OCI-LY7 (cell line): ENCODE data around the gene S1PR1. TPM values are rescaled to one million over a fixed set of nuclear protein-coding genes. Genes with fewer than 3 reads are reported as not detected.
A peak's percentile ranks its signal among the peaks of the same experiment; 100 is the strongest.

Experiments used
- BruUV-seq: library from RNA; stranded (reverse); fragments of 400-500 nt; replicated peaks from 2 replicates; lab custom pipeline; 2021; lab: Mats Ljungman, UMichigan
- CTCF ChIA-PET: fragments of 300-600 bp; sonication (Branson Sonifier 250); formaldehyde crosslinking; loops from one replicate; lab custom pipeline; 2022; ENCODE audit warnings: antibody characterized with exemption; ENCODE audit not compliant: unreplicated experiment; lab: Charles Lee
- POLR2A ChIA-PET: fragments of 300-600 bp; sonication (Branson Sonifier 250); formaldehyde crosslinking; loops from one replicate; lab custom pipeline; 2022; ENCODE audit warnings: antibody characterized with exemption; lab: Charles Lee
- DNase-seq: peaks from one replicate; pipeline ENCODE4 v3.0.0-alpha.2; 2015; ENCODE audit warnings: low spot score
- H2AFZ ChIP-seq: fragments of 200-600 bp; sonication (generic), shearing (Covaris generic); 2 replicates; pipeline ENCODE4 v1.6.1; 2014; ENCODE audit warnings: mild to moderate bottlenecking, antibody characterized with exemption, low read length, moderate library complexity
- H3K27ac ChIP-seq: fragments of 200-600 bp; sonication (generic); 2 replicates; pipeline ENCODE4 v1.5.1; 2014; ENCODE audit warnings: mixed run types, low read depth, mild to moderate bottlenecking, moderate library complexity, low read length, inconsistent platforms; ENCODE audit not compliant: poor library complexity, severe bottlenecking
- H3K36me3 ChIP-seq: fragments of 200-600 bp; sonication (generic); 2 replicates; pipeline ENCODE4 v1.6.1; 2014; ENCODE audit warnings: mild to moderate bottlenecking, antibody characterized with exemption, low read length, moderate library complexity, mixed read lengths; ENCODE audit not compliant: insufficient read depth
- H3K4me1 ChIP-seq: fragments of 200-600 bp; sonication (generic); 2 replicates; pipeline ENCODE4 v1.5.1; 2014; ENCODE audit warnings: mild to moderate bottlenecking, low read length; ENCODE audit not compliant: insufficient read depth, poor library complexity, severe bottlenecking
- H3K4me2 ChIP-seq: fragments of 200-600 bp; sonication (generic); 2 replicates; pipeline ENCODE4 v1.6.1; 2014; ENCODE audit warnings: mild to moderate bottlenecking, low read length
- H3K4me3 ChIP-seq: fragments of 200-600 bp; sonication (generic); 2 replicates; pipeline ENCODE4 v1.5.1; 2014; ENCODE audit warnings: mild to moderate bottlenecking, low read depth, low read length; ENCODE audit not compliant: poor library complexity, severe bottlenecking
- H3K79me2 ChIP-seq: fragments of 200-600 bp; sonication (generic); 2 replicates; pipeline ENCODE4 v1.6.1; 2016; ENCODE audit warnings: low read depth, mild to moderate bottlenecking, low read length, moderate library complexity, mixed read lengths; ENCODE audit not compliant: insufficient read depth
- H3K9me2 ChIP-seq: fragments of 200-600 bp; sonication (generic); 2 replicates; pipeline ENCODE4 v1.6.1; 2016; ENCODE audit warnings: mild to moderate bottlenecking, low read length, mixed read lengths; ENCODE audit not compliant: insufficient read depth
- H3K9me3 ChIP-seq: fragments of 200-600 bp; sonication (generic); 2 replicates; pipeline ENCODE4 v1.6.1; 2014; ENCODE audit warnings: mild to moderate bottlenecking, mixed run types, low read length, mixed read lengths
- H4K20me1 ChIP-seq: fragments of 200-600 bp; sonication (generic); 2 replicates; pipeline ENCODE4 v1.6.1; 2014; ENCODE audit warnings: mild to moderate bottlenecking, antibody characterized with exemption, low read length, moderate library complexity, mixed read lengths; ENCODE audit not compliant: insufficient read depth
- EZH2phosphoT487 ChIP-seq: fragments of 200-600 bp; sonication (generic); IDR thresholded peaks from 2 replicates; pipeline ENCODE4 v1.6.1; 2018; ENCODE audit warnings: low read depth, borderline replicate concordance, mild to moderate bottlenecking, mixed run types, antibody characterized with exemption, low read length, moderate library complexity, mixed read lengths
- intact Hi-C: fragments of 100-400 bp; cut with micrococcal nuclease; formaldehyde crosslinking; loops from one replicate; pipeline ENCODE4 v1.10.0; 2022; ENCODE audit not compliant: unreplicated experiment
- total RNA-seq, 2 experiments: library from RNA; depleted of rRNA in 1 of 2; stranded (reverse); fragments of >200 nt in 1 of 2; shearing (Covaris generic) in 1 of 2; gene quantifications; 2 replicates each; pipeline ENCODE4 v1.2.3, GENCODE V29; 2014 to 2022
- TF ChIP-seq, protein P1 (sequence below): fragments of 200-600 bp; sonication (generic); conservative IDR thresholded peaks from 2 replicates; pipeline ENCODE4 v1.5.1; 2014; ENCODE audit warnings: mild to moderate bottlenecking, antibody characterized with exemption, low read length, moderate library complexity, mixed read lengths

Gene S1PR1
- total RNA-seq, 2 experiments from 2014 or later, result 0.41 TPM; not detected in 1

DNA sequence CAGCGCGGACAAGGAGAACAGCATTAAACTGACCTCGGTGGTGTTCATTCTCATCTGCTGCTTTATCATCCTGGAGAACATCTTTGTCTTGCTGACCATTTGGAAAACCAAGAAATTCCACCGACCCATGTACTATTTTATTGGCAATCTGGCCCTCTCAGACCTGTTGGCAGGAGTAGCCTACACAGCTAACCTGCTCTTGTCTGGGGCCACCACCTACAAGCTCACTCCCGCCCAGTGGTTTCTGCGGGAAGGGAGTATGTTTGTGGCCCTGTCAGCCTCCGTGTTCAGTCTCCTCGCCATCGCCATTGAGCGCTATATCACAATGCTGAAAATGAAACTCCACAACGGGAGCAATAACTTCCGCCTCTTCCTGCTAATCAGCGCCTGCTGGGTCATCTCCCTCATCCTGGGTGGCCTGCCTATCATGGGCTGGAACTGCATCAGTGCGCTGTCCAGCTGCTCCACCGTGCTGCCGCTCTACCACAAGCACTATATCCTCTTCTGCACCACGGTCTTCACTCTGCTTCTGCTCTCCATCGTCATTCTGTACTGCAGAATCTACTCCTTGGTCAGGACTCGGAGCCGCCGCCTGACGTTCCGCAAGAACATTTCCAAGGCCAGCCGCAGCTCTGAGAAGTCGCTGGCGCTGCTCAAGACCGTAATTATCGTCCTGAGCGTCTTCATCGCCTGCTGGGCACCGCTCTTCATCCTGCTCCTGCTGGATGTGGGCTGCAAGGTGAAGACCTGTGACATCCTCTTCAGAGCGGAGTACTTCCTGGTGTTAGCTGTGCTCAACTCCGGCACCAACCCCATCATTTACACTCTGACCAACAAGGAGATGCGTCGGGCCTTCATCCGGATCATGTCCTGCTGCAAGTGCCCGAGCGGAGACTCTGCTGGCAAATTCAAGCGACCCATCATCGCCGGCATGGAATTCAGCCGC, 2.5 kb downstream of the S1PR1 start:
- Histone ChIP-seq H3K9me2 (no peaks in the 10 kb centered on the region), H3K27ac (no peak overlapping the region), H4K20me1 (0 out of 2 replicates have a peak, but pooled peaks cover 6% of the 10 kb centered on the region), H2AFZ (no peak overlapping the region), H3K9me3 (no peaks in the 10 kb centered on the region), H3K4me1 (peaks cover 38% of the 10 kb centered on the region), H3K79me2 (no peaks in the 10 kb centered on the region), H3K4me2 (no peak overlapping the region; the same call in 1 of the 2 replicates), H3K36me3 (no peaks in the 10 kb centered on the region), H3K4me3 (no peak overlapping the region)
- CTCF ChIA-PET, result interaction anchor here (0.5 kb wide), 1 partner anchor 223 kb away, joined by 3 read pairs; no protein-coding TSS in a partner anchor
- POLR2A ChIA-PET, result interaction anchor here (0.6 to 1.2 kb wide), 5 partner anchors 8 to 324 kb away, joined by 3 to 6 read pairs (median 3); partner anchors contain the start of gene DPH5
- no peak for DNase-seq
- intact Hi-C loops, result loop anchor here (2.0 to 5.0 kb wide), 3 partner anchors 49 to 312 kb away; no protein-coding TSS in a partner anchor
- BruUV-seq, result no TSS peak
- no peak for TF ChIP-seq EZH2phosphoT487
- TF ChIP-seq, protein P1, sequence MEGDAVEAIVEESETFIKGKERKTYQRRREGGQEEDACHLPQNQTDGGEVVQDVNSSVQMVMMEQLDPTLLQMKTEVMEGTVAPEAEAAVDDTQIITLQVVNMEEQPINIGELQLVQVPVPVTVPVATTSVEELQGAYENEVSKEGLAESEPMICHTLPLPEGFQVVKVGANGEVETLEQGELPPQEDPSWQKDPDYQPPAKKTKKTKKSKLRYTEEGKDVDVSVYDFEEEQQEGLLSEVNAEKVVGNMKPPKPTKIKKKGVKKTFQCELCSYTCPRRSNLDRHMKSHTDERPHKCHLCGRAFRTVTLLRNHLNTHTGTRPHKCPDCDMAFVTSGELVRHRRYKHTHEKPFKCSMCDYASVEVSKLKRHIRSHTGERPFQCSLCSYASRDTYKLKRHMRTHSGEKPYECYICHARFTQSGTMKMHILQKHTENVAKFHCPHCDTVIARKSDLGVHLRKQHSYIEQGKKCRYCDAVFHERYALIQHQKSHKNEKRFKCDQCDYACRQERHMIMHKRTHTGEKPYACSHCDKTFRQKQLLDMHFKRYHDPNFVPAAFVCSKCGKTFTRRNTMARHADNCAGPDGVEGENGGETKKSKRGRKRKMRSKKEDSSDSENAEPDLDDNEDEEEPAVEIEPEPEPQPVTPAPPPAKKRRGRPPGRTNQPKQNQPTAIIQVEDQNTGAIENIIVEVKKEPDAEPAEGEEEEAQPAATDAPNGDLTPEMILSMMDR, result peak; percentile 62

DNA sequence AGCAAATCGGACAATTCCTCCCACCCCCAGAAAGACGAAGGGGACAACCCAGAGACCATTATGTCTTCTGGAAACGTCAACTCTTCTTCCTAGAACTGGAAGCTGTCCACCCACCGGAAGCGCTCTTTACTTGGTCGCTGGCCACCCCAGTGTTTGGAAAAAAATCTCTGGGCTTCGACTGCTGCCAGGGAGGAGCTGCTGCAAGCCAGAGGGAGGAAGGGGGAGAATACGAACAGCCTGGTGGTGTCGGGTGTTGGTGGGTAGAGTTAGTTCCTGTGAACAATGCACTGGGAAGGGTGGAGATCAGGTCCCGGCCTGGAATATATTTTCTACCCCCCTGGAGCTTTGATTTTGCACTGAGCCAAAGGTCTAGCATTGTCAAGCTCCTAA, 3.2 kb downstream of the S1PR1 start:
- CTCF ChIA-PET, result no interaction called here
- H4K20me1 ChIP-seq, result 0 out of 2 replicates have a peak, but pooled peaks cover 6% of the 10 kb centered on the region
- no peak overlapping the region for H3K27ac ChIP-seq
- H3K36me3 ChIP-seq, result no peaks in the 10 kb centered on the region
- no peaks in the 10 kb centered on the region for H3K79me2 ChIP-seq
- H3K9me2 ChIP-seq, result no peaks in the 10 kb centered on the region
- H2AFZ ChIP-seq, result no peak overlapping the region
- no peaks in the 10 kb centered on the region for H3K9me3 ChIP-seq
- no peak for DNase-seq
- no TSS peak for BruUV-seq
- POLR2A ChIA-PET, result interaction anchor here (0.7 kb wide), 1 partner anchor 325 kb away, joined by 3 read pairs; no protein-coding TSS in a partner anchor
- intact Hi-C loops, result no loop called here
- H3K4me2 ChIP-seq, result no peak overlapping the region
- H3K4me1 ChIP-seq, result peaks cover 38% of the 10 kb centered on the region
- H3K4me3 ChIP-seq, result no peak overlapping the region
- TF ChIP-seq, protein P1, result no peak
- no peak for TF ChIP-seq EZH2phosphoT487
